ENCODE data around the gene FOXA1. TPM values are rescaled to one million over a fixed set of nuclear protein-coding genes. Genes with fewer than 3 reads are reported as not detected.

Gene FOXA1
- total and polyA plus RNA-seq, 9 of the 15 experiments (the other 6 are each of a cell fraction or from before 2014, with no cell fraction given), result 0.20 to 3.0 (median 1.3) TPM

- TF ChIP-seq REST (IDR thresholded peaks at IDR 0.05; ENCODE audit: borderline replicate concordance), result 0 out of 2 replicates have a peak, but pooled peaks have one; percentile 15
- no peak for TF ChIP-seq REST (CRISPR knock-in tag; IDR thresholded peaks at IDR 0.05; ENCODE audit: low read depth)
- no peak for TF ChIP-seq ZNF174 (CRISPR knock-in tag; IDR thresholded peaks at IDR 0.05)
- no peak for TF ChIP-seq RBM39 (optimal IDR thresholded peaks at IDR 0.05; ENCODE audit: low read depth, low read length)
- TF ChIP-seq ZNF41 (CRISPR knock-in tag; conservative IDR thresholded peaks at IDR 0.05), result no peak
- TF ChIP-seq BRF2 (IDR thresholded peaks at IDR 0.05; ENCODE audit: borderline replicate concordance, insufficient read depth, insufficient read length), result no peak
- TF ChIP-seq BHLHE40 (IDR thresholded peaks at IDR 0.05; ENCODE audit: low read length), result peak; percentile 39; the same call in 1 of the 2 replicates
- no peak for TF ChIP-seq ATF1 (CRISPR knock-in tag; IDR thresholded peaks at IDR 0.05)
- no peak for TF ChIP-seq ATF1 (tag; IDR thresholded peaks at IDR 0.05)
- no peak for TF ChIP-seq ZNF551 (CRISPR knock-in tag; IDR thresholded peaks at IDR 0.05)
- 0 out of 2 replicates have a peak, but pooled peaks have one; percentile 18 for TF ChIP-seq ZEB2 (IDR thresholded peaks at IDR 0.05)
- no peak for TF ChIP-seq GTF2F1 (IDR thresholded peaks at IDR 0.05; ENCODE audit: low read depth, low read length)
- TF ChIP-seq UBTF (IDR thresholded peaks at IDR 0.05; ENCODE audit: borderline replicate concordance in 1 of 2, low read depth in 2 of 2, low read length in 2 of 2), result peak; percentile 22 to 80; a peak in 1 of 4 replicates
- TF ChIP-seq EWSR1 (IDR thresholded peaks at IDR 0.05; ENCODE audit: borderline replicate concordance, low read depth, partially characterized antibody), result no peak
- no peak for TF ChIP-seq NELFE (IDR thresholded peaks at IDR 0.05; ENCODE audit: insufficient read depth, insufficient read length)
- TF ChIP-seq POLR3G (IDR thresholded peaks at IDR 0.05; ENCODE audit: extremely low read depth, insufficient read length, insufficient replicate concordance), result no peak
These were observed 645 bp downstream of the FOXA1 start (continued) for GRCh38 chr14:37594238-37594970.
